ENCODE measurements around the gene TAX1BP1. TPM values are rescaled to one million over a fixed set of nuclear protein-coding genes. Genes with fewer than 3 reads are reported as not detected.

TAX1BP1 gene
- total RNA-seq, 1 experiment from 2014 or later: 58.3 TPM

DNA sequence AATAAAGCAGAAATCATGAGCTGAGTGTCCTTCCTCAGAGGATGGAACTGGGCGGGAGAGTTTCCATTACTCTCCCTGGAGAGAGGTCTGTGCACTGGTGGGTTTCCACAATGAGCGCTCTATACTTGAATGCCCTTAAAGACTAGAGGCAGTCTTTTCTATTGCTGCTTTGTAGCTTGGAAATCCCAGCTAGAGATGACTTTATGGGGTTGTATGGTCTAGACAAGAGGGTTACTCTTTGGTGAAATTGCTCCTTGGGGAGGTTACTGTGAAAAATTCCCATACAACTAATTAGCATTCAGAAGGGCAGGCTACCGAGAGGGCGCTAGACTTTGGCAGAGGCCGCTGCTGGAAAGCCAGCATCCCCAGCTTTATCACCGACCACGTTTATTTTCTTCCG lies 136.8 kb downstream of the TAX1BP1 start:
- no peak overlapping the region for H4K91ac ChIP-seq (ENCODE audit: insufficient read length, low read depth, low read length)
- H4K5ac ChIP-seq (ENCODE audit: insufficient read length, low read depth, low read length): no peak overlapping the region
- H2BK5ac ChIP-seq (ENCODE audit: insufficient read length, low read length): no peak overlapping the region
- no peak for DNase-seq
- 0 out of 2 replicates have a peak, but pooled peaks cover 3% of the 10 kb centered on the region for H3K4me1 ChIP-seq (ENCODE audit: insufficient read depth, low read length)
- no peak overlapping the region for H3K18ac ChIP-seq (ENCODE audit: insufficient read length, low read depth, low read length)
- H3K4ac ChIP-seq (ENCODE audit: low read depth, low read length): no peak overlapping the region
- H3K9me3 ChIP-seq (ENCODE audit: control insufficient read depth, low read depth, low read length): no peaks in the 10 kb centered on the region
- H3K56ac ChIP-seq (ENCODE audit: insufficient read length, low read depth, low read length): no peak overlapping the region
- H3K4me3 Mint-ChIP-seq: no peak overlapping the region
- H3K27ac Mint-ChIP-seq: peak overlapping the region in 1 of 3 experiments; percentile 66; a peak in 1 of 7 replicates
- H4K20me1 ChIP-seq (ENCODE audit: control insufficient read depth, insufficient read depth, insufficient read length): no peaks in the 10 kb centered on the region
- no peak overlapping the region for H2AFZ ChIP-seq (ENCODE audit: low read length)
- no peak overlapping the region for H2BK12ac ChIP-seq (ENCODE audit: insufficient read length, low read depth, low read length)
- WGBS (ENCODE audit: extremely low coverage, insufficient read length, low lambda C conversion rate): no CpG with 5 or more reads among the region's 8 CpGs
- no peaks in the 10 kb centered on the region for H3K27me3 ChIP-seq (ENCODE audit: insufficient read depth, low read length)
- TF ChIP-seq, protein P1, sequence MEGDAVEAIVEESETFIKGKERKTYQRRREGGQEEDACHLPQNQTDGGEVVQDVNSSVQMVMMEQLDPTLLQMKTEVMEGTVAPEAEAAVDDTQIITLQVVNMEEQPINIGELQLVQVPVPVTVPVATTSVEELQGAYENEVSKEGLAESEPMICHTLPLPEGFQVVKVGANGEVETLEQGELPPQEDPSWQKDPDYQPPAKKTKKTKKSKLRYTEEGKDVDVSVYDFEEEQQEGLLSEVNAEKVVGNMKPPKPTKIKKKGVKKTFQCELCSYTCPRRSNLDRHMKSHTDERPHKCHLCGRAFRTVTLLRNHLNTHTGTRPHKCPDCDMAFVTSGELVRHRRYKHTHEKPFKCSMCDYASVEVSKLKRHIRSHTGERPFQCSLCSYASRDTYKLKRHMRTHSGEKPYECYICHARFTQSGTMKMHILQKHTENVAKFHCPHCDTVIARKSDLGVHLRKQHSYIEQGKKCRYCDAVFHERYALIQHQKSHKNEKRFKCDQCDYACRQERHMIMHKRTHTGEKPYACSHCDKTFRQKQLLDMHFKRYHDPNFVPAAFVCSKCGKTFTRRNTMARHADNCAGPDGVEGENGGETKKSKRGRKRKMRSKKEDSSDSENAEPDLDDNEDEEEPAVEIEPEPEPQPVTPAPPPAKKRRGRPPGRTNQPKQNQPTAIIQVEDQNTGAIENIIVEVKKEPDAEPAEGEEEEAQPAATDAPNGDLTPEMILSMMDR (conservative IDR thresholded peaks at IDR 0.05): no peak
- H2BK20ac ChIP-seq (ENCODE audit: low read depth, low read length, poor library complexity, severe bottlenecking): no peak overlapping the region
- no peak overlapping the region for H4K8ac ChIP-seq (replicated peaks; ENCODE audit: insufficient read length, low read depth, low read length)
- no peak overlapping the region for H3T11ph ChIP-seq (ENCODE audit: low read length)
- no peak overlapping the region for H2BK15ac ChIP-seq (ENCODE audit: low read depth, low read length)
- no peak overlapping the region for H3K9ac ChIP-seq (ENCODE audit: extremely low read depth, insufficient read length, low read length)
- H3K27ac ChIP-seq (ENCODE audit: insufficient read length, low read depth, low read length): no peak overlapping the region
- no peak overlapping the region for H2BK120ac ChIP-seq (ENCODE audit: low read depth, low read length, poor library complexity, severe bottlenecking)
- no peak overlapping the region for H2AK5ac ChIP-seq (ENCODE audit: insufficient read length, low read length)
- H3K14ac ChIP-seq (ENCODE audit: insufficient read depth, low read length): no peak overlapping the region
- H3K79me1 ChIP-seq (ENCODE audit: insufficient read depth, low read depth, low read length, poor library complexity, severe bottlenecking): no peaks in the 10 kb centered on the region
- H3K79me2 ChIP-seq (ENCODE audit: insufficient read depth, low read length): no peaks in the 10 kb centered on the region
- no peaks in the 10 kb centered on the region; a peak in 1 of 7 replicates for H3K36me3 Mint-ChIP-seq (ENCODE audit: insufficient read depth in 1 of 3, low read depth in 3 of 3)
- no peaks in the 10 kb centered on the region for H3K27me3 Mint-ChIP-seq (ENCODE audit: low read depth)
- no peak overlapping the region for H3K23ac ChIP-seq (ENCODE audit: insufficient read length, low read depth, low read length)
- peaks cover 16 to 18% of the 10 kb centered on the region in 2 experiments for H3K4me1 Mint-ChIP-seq
- no peaks in the 10 kb centered on the region for H3K9me3 Mint-ChIP-seq
- H3K4me2 ChIP-seq (ENCODE audit: insufficient read depth, insufficient read length, low read length): no peak overlapping the region
- H3K23me2 ChIP-seq (ENCODE audit: insufficient read length, low read depth, low read length, poor library complexity, severe bottlenecking): no peaks in the 10 kb centered on the region

Other genes starting within 250 kb of the TAX1BP1 start
- 20.8 and 23.2 TPM in 2 replicates for gene HIBADH, start 77.3 kb upstream of the TAX1BP1 start, total RNA-seq (2021)

All from H9 (cell line).